K562 (cell line): ENCODE measurements around the gene FJX1. TPM values are rescaled to one million over a fixed set of nuclear protein-coding genes. Genes with fewer than 3 reads are reported as not detected.

ENCODE experiments used
- ATAC-seq: fragments of 200-7000 bp; cut with Tn5 transposase; 3 replicates; pipeline ENCODE4 v1.9.1; 2020; ENCODE audit warnings: moderate library complexity
- BruUV-seq: library from RNA; stranded (reverse); fragments of 400-500 nt; replicated peaks from 2 replicates; lab custom pipeline; 2021; lab: Mats Ljungman, UMichigan
- CTCF ChIA-PET: fragments of 300-600 bp; formaldehyde crosslinking; extraction: SDS; loops from one replicate; lab custom pipeline; 2021; ENCODE audit warnings: low intra/inter-chr PET ratio; lab: Yijun Ruan, JAX
- POLR2A ChIA-PET: fragments of 300-600, 350-650 bp; sonication (Branson Sonifier 250); formaldehyde crosslinking; extraction: SDS; loops from one replicate; lab custom pipeline; 2021; ENCODE audit warnings: antibody characterized with exemption, inconsistent platforms; lab: Yijun Ruan, JAX
- DNase-seq, 4 experiments: peaks; one replicate each; pipeline versions ENCODE4 v3.0.0 to v3.0.0-alpha.2; 2011 to 2018; ENCODE audit warnings: low spot score in 3 of 4, mixed read lengths in 3 of 4; ENCODE audit errors: extremely low read depth in 1 of 4
- FAIRE-seq: peaks from 2 replicates; lab custom pipeline; 2011; peaks lifted over from hg19 to GRCh38; lab: Jason Lieb, UNC
- H2AFZ ChIP-seq: 2 replicates; pipeline ENCODE4 v1.6.0; 2011; ENCODE audit warnings: low read depth, low read length, control low read depth, inconsistent platforms
- H3K27ac ChIP-seq: fragments of 200-600 bp; 3 replicates; pipeline ENCODE4 v1.8.0; 2011; ENCODE audit warnings: low read depth, mild to moderate bottlenecking, control low read depth, inconsistent platforms, low read length, moderate library complexity, mixed read lengths; ENCODE audit errors: extremely low read depth
- H3K27me3 ChIP-seq, 2 experiments: fragments of 300-600 bp in 1 of 2; 2 replicates in 1 of 2; 3 replicates in 1 of 2; pipeline versions ENCODE4 v1.6.0 to v1.8.0; 2011; ENCODE audit warnings: inconsistent platforms in 2 of 2, low read length in 2 of 2, mild to moderate bottlenecking in 1 of 2, mixed read lengths in 1 of 2, moderate library complexity in 1 of 2; ENCODE audit not compliant: control insufficient read depth in 2 of 2, insufficient read depth in 2 of 2
- H3K36me3 ChIP-seq: fragments of 300-600 bp; 3 replicates; pipeline ENCODE4 v1.8.0; 2011; ENCODE audit warnings: mild to moderate bottlenecking, low read length, inconsistent platforms; ENCODE audit not compliant: control insufficient read depth, insufficient read depth
- H3K4me1 ChIP-seq, 2 experiments: fragments of 200-600 bp in 1 of 2; replicated peaks in 1 of 2; 2 replicates in 1 of 2; 3 replicates in 1 of 2; pipeline versions ENCODE4 v1.5.1 to v1.8.0; 2011; ENCODE audit warnings: inconsistent platforms in 2 of 2, low read length in 2 of 2, mild to moderate bottlenecking in 1 of 2, mixed read lengths in 1 of 2, moderate library complexity in 1 of 2; ENCODE audit not compliant: control insufficient read depth in 2 of 2, insufficient read depth in 2 of 2
- H3K4me2 ChIP-seq: 2 replicates; pipeline ENCODE4 v1.6.1; 2011; ENCODE audit warnings: low read length, control low read depth, inconsistent platforms, mixed read lengths; ENCODE audit not compliant: insufficient read depth
- H3K4me3 ChIP-seq: fragments of 200-600 bp; sonication (generic), shearing (Covaris generic); 2 replicates; pipeline ENCODE4 v1.5.1; 2016; ENCODE audit warnings: control low read depth, inconsistent platforms
- H3K79me2 ChIP-seq: fragments of 200-600 bp; 3 replicates; pipeline ENCODE4 v1.8.0; 2011; ENCODE audit warnings: low read length, inconsistent platforms; ENCODE audit not compliant: control insufficient read depth, insufficient read depth
- H3K9ac ChIP-seq, 2 experiments: 2 replicates each; pipeline versions ENCODE4 v1.6.0 to v1.6.1; 2011; ENCODE audit warnings: low read depth in 2 of 2, low read length in 2 of 2, control low read depth in 1 of 2, inconsistent platforms in 1 of 2, mild to moderate bottlenecking in 1 of 2, mixed read lengths in 1 of 2; ENCODE audit not compliant: insufficient read depth in 1 of 2
- H3K9me1 ChIP-seq: one replicate; pipeline ENCODE4 v1.6.0; 2011; ENCODE audit warnings: inconsistent platforms, mild to moderate bottlenecking, low read length, moderate library complexity; ENCODE audit not compliant: control insufficient read depth, insufficient read depth
- H3K9me3 ChIP-seq: replicated peaks from 2 replicates; pipeline ENCODE4 v1.5.1; 2011; ENCODE audit warnings: low read depth, low read length, inconsistent platforms; ENCODE audit not compliant: control insufficient read depth, insufficient read depth
- H4K20me1 ChIP-seq: replicated peaks from 2 replicates; pipeline ENCODE4 v1.6.1; 2011; ENCODE audit warnings: low read length, inconsistent platforms, mixed read lengths; ENCODE audit not compliant: control insufficient read depth, insufficient read depth
- ETV5 ChIP-seq: sonication (generic); formaldehyde crosslinking; IDR thresholded peaks from 2 replicates; pipeline ENCODE4 v1.4.0; 2020; ENCODE audit warnings: low read depth, mild to moderate bottlenecking, missing genetic modification reagents
- HMG20A ChIP-seq: fragments of 450-650 bp; formaldehyde crosslinking; conservative IDR thresholded peaks from 2 replicates; pipeline ENCODE4 v1.4.0; 2020; ENCODE audit warnings: mild to moderate bottlenecking, mixed read lengths
- HMGN3 ChIP-seq: IDR thresholded peaks from 2 replicates; pipeline ENCODE4 v1.6.1; 2011; ENCODE audit warnings: borderline replicate concordance, low read depth, mild to moderate bottlenecking, mixed read lengths, low read length; ENCODE audit not compliant: insufficient read length; ENCODE audit errors: extremely low read depth
- HMGXB4 ChIP-seq: sonication (generic); formaldehyde crosslinking; IDR thresholded peaks from 2 replicates; pipeline ENCODE4 v1.8.1; 2023; ENCODE audit warnings: mild to moderate bottlenecking, missing genetic modification reagents
- KDM5B ChIP-seq: fragments of 200-600 bp; sonication (generic); IDR thresholded peaks from 2 replicates; pipeline ENCODE4 v1.6.1; 2012; ENCODE audit warnings: low read depth, mild to moderate bottlenecking, moderate library complexity, low read length, control low read depth, inconsistent platforms; ENCODE audit not compliant: insufficient replicate concordance
- RBM17 ChIP-seq: fragments of 200-400 bp; formaldehyde crosslinking; IDR thresholded peaks from 2 replicates; pipeline ENCODE4 v1.6.1; 2017; ENCODE audit warnings: low read depth, mild to moderate bottlenecking, low read length, borderline replicate concordance
- RCOR1 ChIP-seq, 2 experiments: IDR thresholded peaks; 2 replicates each; pipeline ENCODE4 v1.6.1; 2012; ENCODE audit warnings: low read depth in 2 of 2, low read length in 2 of 2, borderline replicate concordance in 1 of 2, improper control_type of control experiment in 1 of 2
- RERE ChIP-seq: sonication (generic); formaldehyde crosslinking; IDR thresholded peaks from 2 replicates; pipeline ENCODE4 v1.8.0; 2023; ENCODE audit warnings: missing genetic modification reagents, mild to moderate bottlenecking, borderline replicate concordance
- SMARCA4 ChIP-seq: fragments of 450-650 bp; IDR thresholded peaks from 2 replicates; pipeline ENCODE4 v1.6.1; 2016
- TARDBP ChIP-seq: fragments of 450-650 bp; IDR thresholded peaks from 2 replicates; pipeline ENCODE4 v1.6.1; 2016
- U2AF2 ChIP-seq: fragments of 200-400 bp; formaldehyde crosslinking; optimal IDR thresholded peaks from 2 replicates; pipeline ENCODE3; 2017; ENCODE audit warnings: low read depth, mild to moderate bottlenecking, low read length
- ZNF263 ChIP-seq: sonication (generic); formaldehyde crosslinking; IDR thresholded peaks from 2 replicates; pipeline ENCODE4 v1.8.0; 2022; ENCODE audit warnings: mild to moderate bottlenecking, missing genetic modification reagents, borderline replicate concordance
- ZNF740 ChIP-seq, 3 experiments: fragments of 200-800 bp in 1 of 3; sonication (Bioruptor generic) in 1 of 3; sonication (generic) in 1 of 3; formaldehyde crosslinking in 1 of 3; IDR thresholded peaks; 2 replicates each; pipeline versions ENCODE4 v1.6.1 to v1.8.0; 2016 to 2022; ENCODE audit warnings: mild to moderate bottlenecking in 2 of 3, missing compliant biosample characterization in 2 of 3, missing genetic modification characterization in 2 of 3, missing genetic modification reagents in 1 of 3
- WGBS: fragments of 100-300 bp; shearing (Covaris generic); methylation state at CpG from one replicate; pipeline ENCODE4 v1.1.6; 2016; ENCODE audit warnings: low coverage, mixed read lengths; ENCODE audit not compliant: insufficient coverage; ENCODE audit errors: missing lambda C conversion rate; 5-methylcytosine and 5-hydroxymethylcytosine counted together
- in situ Hi-C: fragments of 300-500 bp; cut with MboI; formaldehyde crosslinking; loops from 4 replicates; pipeline ENCODE4 v1.15.0; 2018; ENCODE audit warnings: inconsistent platforms, mixed read lengths
- intact Hi-C: fragments of 100-400 bp; cut with micrococcal nuclease; formaldehyde crosslinking; loops from 2 replicates; pipeline ENCODE4 v1.14.2; 2022
- polyA plus RNA-seq, 8 experiments: library from polyadenylated mRNA; depleted of rRNA in 4 of 8; stranded (reverse) in 5 of 8; unstranded in 3 of 8; fragments of >200 nt; fragmentation: Nextera tagmentation in 2 of 8; fragmentation: Illumina TruSeq in 1 of 8; extraction: Ambion mirVana in 2 of 8; extraction: Trizol in 1 of 8; gene quantifications; 2 replicates each; pipeline versions ENCODE4 v1.2.1 to v1.2.3, GENCODE V29; 2011 to 2014; ENCODE audit warnings: inconsistent platforms in 1 of 8, missing spikeins in 1 of 8
- total RNA-seq, 7 experiments: library from RNA; depleted of rRNA in 6 of 7; stranded (reverse); fragments of >200 nt in 6 of 7; fragmentation: Illumina TruSeq in 2 of 7; extraction: Trizol in 2 of 7; gene quantifications; 2 replicates each; pipeline versions ENCODE4 v1.2.1 to v1.2.3, GENCODE V29; 2011 to 2021; ENCODE audit warnings: low replicate concordance in 1 of 7

Gene FJX1
- total and polyA plus RNA-seq, 9 of the 15 experiments (the other 6 are each of a cell fraction or from before 2014, with no cell fraction given) = 0.10 to 2.7 (median 0.72) TPM

- no TSS peak for BruUV-seq
- H3K4me1 ChIP-seq = no peaks in the 10 kb centered on the region
- peak overlapping the region; percentile 29; the same call in 1 of the 2 replicates for H2AFZ ChIP-seq
- ChIA-PET CTCF (no interaction called here), POLR2A (interaction anchor here (0.6 to 1.1 kb wide), 2 partner anchors 9 to 232 kb away, joined by 3 read pairs; no protein-coding TSS in a partner anchor)
- H3K4me2 ChIP-seq = no peak overlapping the region
- H4K20me1 ChIP-seq = no peaks in the 10 kb centered on the region
- ATAC-seq = no peak
- no peaks in the 10 kb centered on the region for H3K36me3 ChIP-seq
- H3K27ac ChIP-seq = no peak overlapping the region
- H3K4me3 ChIP-seq = no peak overlapping the region
- H3K9me3 ChIP-seq = no peaks in the 10 kb centered on the region
- 0% methylated on average over 4 of the region's 4 CpGs for WGBS
- intact Hi-C loops (no loop called here), in situ Hi-C loops (no loop called here)
- H3K27me3 ChIP-seq = peaks cover 13 to 14% of the 10 kb centered on the region in 2 experiments
- FAIRE-seq = no peak
- H3K79me2 ChIP-seq = no peaks in the 10 kb centered on the region
- H3K9ac ChIP-seq = no peak overlapping the region
- H3K9me1 ChIP-seq = no peaks in the 10 kb centered on the region
- DNase-seq = no peak
- TF ChIP-seq HMG20A (CRISPR knock-in tag) (no peak), ZNF263 (CRISPR knock-in tag) (no peak), RBM17 (no peak), HMGN3 (no peak), U2AF2 (no peak), KDM5B (no peak), RERE (CRISPR knock-in tag) (no peak), ZNF740 (CRISPR knock-in tag; IDR thresholded peaks at IDR 0.05) (no peak), ZNF740 (tag; IDR thresholded peaks at IDR 0.05) (no peak), SMARCA4 (no peak), ETV5 (CRISPR knock-in tag) (no peak), RCOR1 (IDR thresholded peaks at IDR 0.05; ENCODE audit: borderline replicate concordance in 1 of 2, low read depth in 2 of 2, low read length in 2 of 2) (no peak), HMGXB4 (CRISPR knock-in tag) (no peak), TARDBP (no peak)
These were observed 37.6 kb downstream of the FJX1 start for GRCh38 chr11:35655856-35656255.
